ENCODE results near the gene S100A11. TPM values are rescaled to one million over a fixed set of nuclear protein-coding genes. Genes with fewer than 3 reads are reported as not detected.
A peak's percentile ranks its signal among the peaks of the same experiment; 100 is the strongest.

The S100A11 gene
- polyA plus RNA-seq, 1 of the 3 experiments (the other 2 are of a cell fraction): 736 TPM

DNA sequence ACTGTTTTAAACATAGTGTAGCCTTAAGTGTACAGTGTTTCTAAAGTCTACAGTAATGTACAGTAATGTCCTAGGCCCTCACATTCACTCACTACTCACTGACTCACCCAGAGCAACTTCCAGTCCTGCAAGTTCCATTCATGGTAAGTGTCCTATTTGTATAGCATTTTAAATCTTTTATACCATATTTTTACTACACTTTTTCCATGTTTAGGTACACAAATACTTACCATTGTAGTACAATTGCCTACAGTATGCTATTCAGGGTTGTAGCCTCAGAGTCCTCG is 39.6 kb downstream of the S100A11 start (continued):
- no peak for TF ChIP-seq YY1 (IDR thresholded peaks at IDR 0.05; ENCODE audit: low read depth)

DNA sequence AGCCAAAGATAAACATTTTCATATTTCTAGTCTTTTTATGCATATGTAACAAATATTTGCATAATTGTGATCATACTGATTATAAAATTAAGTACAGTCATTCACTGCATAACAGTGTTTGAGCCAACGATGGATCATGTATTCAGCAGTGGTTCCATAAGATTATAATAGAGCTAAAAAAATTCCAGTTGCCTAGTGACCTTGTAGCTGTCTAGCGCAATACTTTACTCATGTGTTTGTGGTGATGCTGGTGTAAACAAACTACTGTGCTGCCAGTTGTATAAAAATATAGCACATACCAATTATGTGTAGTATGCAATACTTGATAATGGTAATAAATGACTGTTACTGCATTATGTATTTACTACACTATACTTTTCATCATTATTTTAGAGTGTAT is 41.0 kb downstream of the S100A11 start:
- H3K27me3 ChIP-seq (ENCODE audit: insufficient read depth): no peaks in the 10 kb centered on the region; the same call in 1 of the 2 replicates
- peaks cover 36% of the 10 kb centered on the region for H3F3A ChIP-seq (replicated peaks; ENCODE audit: insufficient read depth)
- TF ChIP-seq MXI1 (IDR thresholded peaks at IDR 0.05; ENCODE audit: low read depth, low read length) (no peak), RCOR1 (IDR thresholded peaks at IDR 0.05; ENCODE audit: low read length) (no peak), NRF1 (IDR thresholded peaks at IDR 0.05; ENCODE audit: low read depth, low read length) (no peak), TEAD4 (IDR thresholded peaks at IDR 0.05; ENCODE audit: borderline replicate concordance, insufficient read depth) (no peak), MAX (IDR thresholded peaks at IDR 0.05; ENCODE audit: low read depth) (no peak), YY1 (IDR thresholded peaks at IDR 0.05; ENCODE audit: low read depth) (no peak), POLR2AphosphoS5 (IDR thresholded peaks at IDR 0.05; ENCODE audit: low read depth, low read length) (no peak), GABPA (IDR thresholded peaks at IDR 0.05; ENCODE audit: low read depth) (no peak), CHD2 (IDR thresholded peaks at IDR 0.05; ENCODE audit: low read length, partially characterized antibody) (no peak), RXRA (IDR thresholded peaks at IDR 0.05; ENCODE audit: borderline replicate concordance, low read depth) (no peak), EP300 (IDR thresholded peaks at IDR 0.05; ENCODE audit: borderline replicate concordance in 1 of 2, low read depth in 1 of 2, low read length in 1 of 2) (no peak), RFX5 (IDR thresholded peaks at IDR 0.05; ENCODE audit: low read length) (no peak), NFIC (IDR thresholded peaks at IDR 0.05; ENCODE audit: borderline replicate concordance) (no peak), FOSL2 (IDR thresholded peaks at IDR 0.05; ENCODE audit: borderline replicate concordance, low read depth) (no peak), FOXJ3 (CRISPR knock-in tag; IDR thresholded peaks at IDR 0.05) (no peak), USF2 (IDR thresholded peaks at IDR 0.05; ENCODE audit: borderline replicate concordance, low read depth, low read length) (no peak), TCF12 (IDR thresholded peaks at IDR 0.05) (no peak), SMC3 (IDR thresholded peaks at IDR 0.05; ENCODE audit: low read depth, low read length) (no peak)
- TF ChIP-seq, protein P1, sequence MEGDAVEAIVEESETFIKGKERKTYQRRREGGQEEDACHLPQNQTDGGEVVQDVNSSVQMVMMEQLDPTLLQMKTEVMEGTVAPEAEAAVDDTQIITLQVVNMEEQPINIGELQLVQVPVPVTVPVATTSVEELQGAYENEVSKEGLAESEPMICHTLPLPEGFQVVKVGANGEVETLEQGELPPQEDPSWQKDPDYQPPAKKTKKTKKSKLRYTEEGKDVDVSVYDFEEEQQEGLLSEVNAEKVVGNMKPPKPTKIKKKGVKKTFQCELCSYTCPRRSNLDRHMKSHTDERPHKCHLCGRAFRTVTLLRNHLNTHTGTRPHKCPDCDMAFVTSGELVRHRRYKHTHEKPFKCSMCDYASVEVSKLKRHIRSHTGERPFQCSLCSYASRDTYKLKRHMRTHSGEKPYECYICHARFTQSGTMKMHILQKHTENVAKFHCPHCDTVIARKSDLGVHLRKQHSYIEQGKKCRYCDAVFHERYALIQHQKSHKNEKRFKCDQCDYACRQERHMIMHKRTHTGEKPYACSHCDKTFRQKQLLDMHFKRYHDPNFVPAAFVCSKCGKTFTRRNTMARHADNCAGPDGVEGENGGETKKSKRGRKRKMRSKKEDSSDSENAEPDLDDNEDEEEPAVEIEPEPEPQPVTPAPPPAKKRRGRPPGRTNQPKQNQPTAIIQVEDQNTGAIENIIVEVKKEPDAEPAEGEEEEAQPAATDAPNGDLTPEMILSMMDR (IDR thresholded peaks at IDR 0.05): no peak
- no peak for DNase-seq
- no peak overlapping the region for H3K4me2 ChIP-seq
- H3K4me3 ChIP-seq (ENCODE audit: low read depth in 2 of 2, low read length in 1 of 2): no peak overlapping the region
- no peak overlapping the region for H2AFZ ChIP-seq (ENCODE audit: low read depth)
- H3K27ac ChIP-seq (ENCODE audit: low read depth in 2 of 2, low read length in 1 of 2): peak overlapping the region in 1 of 2 experiments; percentile 95; a peak in 2 of 4 replicates
- H3K4me1 ChIP-seq (ENCODE audit: control insufficient read depth in 1 of 2, insufficient read depth in 2 of 2, low read depth in 1 of 2, low read length in 1 of 2): peaks cover 8 to 15% of the 10 kb centered on the region in 2 experiments
- no peaks in the 10 kb centered on the region for H3K36me3 ChIP-seq (replicated peaks in 1 of 2; ENCODE audit: control insufficient read depth in 1 of 2, insufficient read depth in 2 of 2, low read length in 1 of 2)
- no peaks in the 10 kb centered on the region for H3K9me2 ChIP-seq
- H3K9ac ChIP-seq: no peak overlapping the region
- peaks cover 16% of the 10 kb centered on the region; the same call in 1 of the 2 replicates for H4K20me1 ChIP-seq (ENCODE audit: insufficient read depth)
- peaks cover 25% of the 10 kb centered on the region for H3K79me2 ChIP-seq (ENCODE audit: insufficient read depth)
- POLR2A ChIA-PET: no interaction called here
- 17% methylated on average over 2 of the region's 2 CpGs for WGBS (ENCODE audit: low lambda C conversion rate)
- CTCF ChIA-PET: interaction anchor here (0.8 to 1.6 kb wide), 4 partner anchors 13 to 105 kb away, joined by 3 to 5 read pairs (median 4); no protein-coding TSS in a partner anchor
- no peaks in the 10 kb centered on the region for H3K9me3 ChIP-seq
